ENCODE data around the gene FRRS1. TPM values are rescaled to one million over a fixed set of nuclear protein-coding genes. Genes with fewer than 3 reads are reported as not detected.

FRRS1 gene
- total RNA-seq, 6 donors from 2014 or later, result 2.2 to 12.6 (median 9.3) TPM

DNA sequence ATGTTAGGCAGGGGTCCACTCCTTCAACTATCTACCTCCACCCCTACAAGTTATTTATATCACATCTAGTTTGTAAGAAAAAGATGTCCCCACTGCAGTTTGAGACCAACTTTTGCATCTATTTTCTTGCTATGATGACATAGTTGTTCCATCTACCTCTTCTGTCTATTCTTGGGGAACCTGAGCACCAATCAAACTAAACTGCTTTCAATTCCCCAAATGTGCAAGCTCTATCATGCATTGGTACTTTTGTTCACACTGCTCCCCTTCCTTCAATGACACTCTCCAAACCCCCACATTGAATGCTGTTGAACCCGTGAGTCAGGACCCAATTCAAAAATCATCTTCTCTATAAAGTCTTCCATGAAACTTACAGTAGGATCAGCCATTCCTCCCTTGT lies 16.0 kb upstream of the FRRS1 start:
- no peak overlapping the region for H3K27ac ChIP-seq
- H3K4me3 ChIP-seq, result no peak overlapping the region
- no peaks in the 10 kb centered on the region for H3K4me1 ChIP-seq
- TF ChIP-seq POLR2AphosphoS5 (IDR thresholded peaks at IDR 0.05), result no peak
- TF ChIP-seq, protein P1, sequence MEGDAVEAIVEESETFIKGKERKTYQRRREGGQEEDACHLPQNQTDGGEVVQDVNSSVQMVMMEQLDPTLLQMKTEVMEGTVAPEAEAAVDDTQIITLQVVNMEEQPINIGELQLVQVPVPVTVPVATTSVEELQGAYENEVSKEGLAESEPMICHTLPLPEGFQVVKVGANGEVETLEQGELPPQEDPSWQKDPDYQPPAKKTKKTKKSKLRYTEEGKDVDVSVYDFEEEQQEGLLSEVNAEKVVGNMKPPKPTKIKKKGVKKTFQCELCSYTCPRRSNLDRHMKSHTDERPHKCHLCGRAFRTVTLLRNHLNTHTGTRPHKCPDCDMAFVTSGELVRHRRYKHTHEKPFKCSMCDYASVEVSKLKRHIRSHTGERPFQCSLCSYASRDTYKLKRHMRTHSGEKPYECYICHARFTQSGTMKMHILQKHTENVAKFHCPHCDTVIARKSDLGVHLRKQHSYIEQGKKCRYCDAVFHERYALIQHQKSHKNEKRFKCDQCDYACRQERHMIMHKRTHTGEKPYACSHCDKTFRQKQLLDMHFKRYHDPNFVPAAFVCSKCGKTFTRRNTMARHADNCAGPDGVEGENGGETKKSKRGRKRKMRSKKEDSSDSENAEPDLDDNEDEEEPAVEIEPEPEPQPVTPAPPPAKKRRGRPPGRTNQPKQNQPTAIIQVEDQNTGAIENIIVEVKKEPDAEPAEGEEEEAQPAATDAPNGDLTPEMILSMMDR (IDR thresholded peaks at IDR 0.05), result no peak
- no peak for TF ChIP-seq POLR2A (IDR thresholded peaks at IDR 0.05)
- no peak for TF ChIP-seq EP300 (IDR thresholded peaks at IDR 0.05)
- DNase-seq, result no peak
- H3K27me3 ChIP-seq, result no peaks in the 10 kb centered on the region
- ATAC-seq (ENCODE audit: low FRiP score in 2 of 2), result no peak
- WGBS, 2 donors, result 93 to 94% methylated on average over 1 of the region's 1 CpG
- no peaks in the 10 kb centered on the region for H3K9me3 ChIP-seq
- H3K36me3 ChIP-seq, result no peaks in the 10 kb centered on the region

GRCh38 chr1:99781798-99782197 lies 15.4 kb upstream of the FRRS1 start:
- TF ChIP-seq, protein P1 (IDR thresholded peaks at IDR 0.05), result no peak
- no peak for TF ChIP-seq POLR2A (IDR thresholded peaks at IDR 0.05)
- TF ChIP-seq EP300 (IDR thresholded peaks at IDR 0.05), result no peak
- TF ChIP-seq POLR2AphosphoS5 (IDR thresholded peaks at IDR 0.05), result no peak
- Histone ChIP-seq H3K4me3 (no peak overlapping the region), H3K9me3 (no peaks in the 10 kb centered on the region), H3K27me3 (no peaks in the 10 kb centered on the region), H3K36me3 (no peaks in the 10 kb centered on the region), H3K27ac (no peak overlapping the region), H3K4me1 (no peaks in the 10 kb centered on the region)
- DNase-seq (no peak), ATAC-seq (ENCODE audit: low FRiP score in 2 of 2) (no peak)
- WGBS, 2 donors, result 72 to 86% methylated on average over 3 of the region's 3 CpGs

DNA sequence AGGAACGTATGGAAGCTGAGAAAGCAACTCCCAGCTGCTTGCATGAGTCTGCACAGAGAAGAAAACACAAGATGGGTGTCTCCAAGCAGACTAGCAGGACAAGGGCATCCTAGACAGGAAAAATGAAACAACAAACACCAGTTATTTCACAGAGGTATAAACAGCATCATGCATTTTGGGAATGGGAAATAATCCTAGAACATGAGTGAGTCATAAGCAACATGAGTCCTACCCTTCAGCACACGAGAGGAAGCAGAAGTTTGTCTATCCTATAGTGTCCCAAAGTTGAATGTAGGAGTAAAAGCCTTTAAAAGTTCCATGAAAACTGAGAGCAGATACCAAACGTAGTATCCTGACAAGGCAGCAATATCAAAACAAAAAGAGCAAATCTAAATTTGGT lies 11.3 kb upstream of the FRRS1 start:
- Histone ChIP-seq H3K4me3 (no peak overlapping the region), H3K27me3 (no peaks in the 10 kb centered on the region), H3K27ac (no peak overlapping the region), H3K36me3 (no peaks in the 10 kb centered on the region), H3K9me3 (no peaks in the 10 kb centered on the region), H3K4me1 (no peaks in the 10 kb centered on the region)
- no peak for DNase-seq
- no peak for ATAC-seq (ENCODE audit: low FRiP score in 2 of 2)
- TF ChIP-seq POLR2AphosphoS5 (IDR thresholded peaks at IDR 0.05) (no peak), EP300 (IDR thresholded peaks at IDR 0.05) (no peak), POLR2A (IDR thresholded peaks at IDR 0.05) (no peak)
- TF ChIP-seq, protein P1 (IDR thresholded peaks at IDR 0.05), result no peak
- WGBS, 2 donors, result 78 to 79% methylated on average over 3 of the region's 3 CpGs

DNA sequence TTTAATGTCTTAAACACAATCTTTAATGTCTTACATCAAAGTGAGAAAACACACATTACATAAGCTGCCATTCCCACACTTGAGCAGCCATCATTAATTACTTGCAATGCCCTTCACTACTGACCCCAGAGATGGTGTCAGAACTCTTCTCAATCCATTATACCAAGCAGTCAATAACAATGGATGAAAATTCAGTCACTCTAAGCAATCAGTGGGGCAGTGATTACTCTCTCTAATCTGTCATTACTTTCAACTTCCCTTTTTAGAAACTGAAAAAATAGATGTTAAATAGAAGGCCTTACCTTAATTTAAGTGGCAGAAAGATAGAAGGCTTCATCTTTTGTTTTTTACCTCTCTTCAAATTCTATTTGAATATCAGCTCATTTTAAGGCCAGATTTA lies 9.7 kb upstream of the FRRS1 start:
- H3K4me1 ChIP-seq, result peaks cover 0 to 6% (median 0%) of the 10 kb centered on the region in 4 donors
- TF ChIP-seq EP300 (IDR thresholded peaks at IDR 0.05) (no peak), POLR2A (IDR thresholded peaks at IDR 0.05) (no peak), POLR2AphosphoS5 (IDR thresholded peaks at IDR 0.05) (no peak)
- TF ChIP-seq, protein P1 (IDR thresholded peaks at IDR 0.05), result no peak
- no peak overlapping the region for H3K27ac ChIP-seq
- H3K36me3 ChIP-seq, result no peaks in the 10 kb centered on the region
- no peak overlapping the region for H3K4me3 ChIP-seq
- H3K9me3 ChIP-seq, result no peaks in the 10 kb centered on the region
- no peaks in the 10 kb centered on the region for H3K27me3 ChIP-seq
- no peak for ATAC-seq (ENCODE audit: low FRiP score in 2 of 2)
- DNase-seq, result no peak

DNA sequence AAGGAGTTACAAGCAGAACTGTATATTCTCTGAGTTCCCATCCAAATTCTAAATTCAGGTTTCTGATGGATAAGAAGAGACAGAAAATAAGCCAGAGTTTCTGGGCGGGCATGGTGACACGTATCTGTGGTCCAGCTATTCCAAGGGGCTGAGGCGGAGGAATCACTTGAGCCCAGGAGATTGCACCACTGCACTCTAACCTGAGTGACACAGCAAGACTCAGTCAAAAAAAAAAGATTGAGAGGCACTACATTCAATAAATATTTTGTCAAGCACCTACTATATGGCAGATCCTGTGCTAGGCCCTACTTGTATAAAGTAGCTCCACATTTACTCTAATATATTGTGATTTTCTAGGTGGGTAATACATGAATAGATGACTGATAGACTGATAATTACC lies 6.4 kb upstream of the FRRS1 start:
- 91 to 94% methylated on average over 3 of the region's 3 CpGs for WGBS, 2 donors
- H3K36me3 ChIP-seq, result no peaks in the 10 kb centered on the region
- TF ChIP-seq POLR2AphosphoS5 (IDR thresholded peaks at IDR 0.05), result no peak
- TF ChIP-seq, protein P1 (IDR thresholded peaks at IDR 0.05), result no peak
- TF ChIP-seq POLR2A (IDR thresholded peaks at IDR 0.05), result no peak
- TF ChIP-seq EP300 (IDR thresholded peaks at IDR 0.05), result no peak

More for the DNA sequence above, 6.4 kb upstream of the FRRS1 start:
- H3K4me3 ChIP-seq, result no peak overlapping the region
- no peaks in the 10 kb centered on the region for H3K9me3 ChIP-seq
- no peak for ATAC-seq (ENCODE audit: low FRiP score in 2 of 2)
- DNase-seq, result no peak
- H3K4me1 ChIP-seq, result peaks cover 0 to 6% (median 5%) of the 10 kb centered on the region in 4 donors
- no peaks in the 10 kb centered on the region for H3K27me3 ChIP-seq
- H3K27ac ChIP-seq, result no peak overlapping the region
